Neural progenitor cell (in vitro differentiated cells): ENCODE measurements around the gene EXPH5. TPM values are rescaled to one million over a fixed set of nuclear protein-coding genes. Genes with fewer than 3 reads are reported as not detected.

Experiments used
- DNase-seq: peaks from one replicate; pipeline ENCODE4 v3.0.0-alpha.2; 2016; ENCODE audit warnings: low spot score
- H2AFZ ChIP-seq: fragments of 200-600 bp; sonication (generic); replicated peaks from 2 replicates; pipeline ENCODE4 v1.6.1; 2016; ENCODE audit warnings: antibody characterized with exemption
- H3F3A ChIP-seq: fragments of 200-600 bp; sonication (generic); 2 replicates; pipeline ENCODE4 v1.6.1; 2016; ENCODE audit warnings: antibody characterized with exemption, low read depth
- H3K27ac ChIP-seq: fragments of 200-600 bp; sonication (generic); 2 replicates; pipeline ENCODE4 v1.5.1; 2016; ENCODE audit warnings: mild to moderate bottlenecking
- H3K27me3 ChIP-seq: fragments of 200-600 bp; sonication (generic); 2 replicates; pipeline ENCODE4 v1.6.1; 2016; ENCODE audit warnings: mild to moderate bottlenecking, moderate library complexity
- H3K36me3 ChIP-seq: fragments of 200-600 bp; sonication (generic); 2 replicates; pipeline ENCODE4 v1.5.1; 2016
- H3K4me1 ChIP-seq: fragments of 200-600 bp; sonication (generic); 2 replicates; pipeline ENCODE4 v1.6.1; 2016; ENCODE audit warnings: mixed run types
- H3K4me2 ChIP-seq: fragments of 200-600 bp; sonication (generic); 2 replicates; pipeline ENCODE4 v1.6.1; 2016
- H3K4me3 ChIP-seq: fragments of 200-600 bp; sonication (generic); 2 replicates; pipeline ENCODE4 v1.5.1; 2016
- H3K79me2 ChIP-seq: fragments of 200-600 bp; sonication (generic); 2 replicates; pipeline ENCODE4 v1.6.1; 2016; ENCODE audit warnings: low read depth
- H3K9ac ChIP-seq: fragments of 200-600 bp; sonication (generic); 2 replicates; pipeline ENCODE4 v1.6.1; 2016
- H3K9me3 ChIP-seq: fragments of 200-600 bp; sonication (generic); 2 replicates; pipeline ENCODE4 v1.5.1; 2016; ENCODE audit warnings: low read depth
- H4K20me1 ChIP-seq: fragments of 200-600 bp; sonication (generic); 2 replicates; pipeline ENCODE4 v1.6.1; 2016; ENCODE audit warnings: low read depth
- H3K27ac Mint-ChIP-seq: 3 replicates; pipeline ENCODE4 v1.8.0; 2021; ENCODE audit warnings: mixed read lengths
- H3K27me3 Mint-ChIP-seq: 2 replicates; pipeline ENCODE4 v1.8.0; 2022; ENCODE audit warnings: low read depth, mild to moderate bottlenecking, inconsistent platforms, moderate library complexity, mixed read lengths; ENCODE audit not compliant: insufficient read depth
- H3K36me3 Mint-ChIP-seq: 3 replicates; pipeline ENCODE4 v1.8.0; 2021; ENCODE audit warnings: mixed read lengths
- H3K4me1 Mint-ChIP-seq: 3 replicates; pipeline ENCODE4 v1.8.0; 2021; ENCODE audit warnings: mixed read lengths
- H3K4me3 Mint-ChIP-seq: 3 replicates; pipeline ENCODE4 v1.8.0; 2021; ENCODE audit warnings: mild to moderate bottlenecking, moderate library complexity, mixed read lengths
- H3K9me3 Mint-ChIP-seq: 3 replicates; pipeline ENCODE4 v1.8.0; 2020; ENCODE audit warnings: mixed read lengths
- EZH2 ChIP-seq: fragments of 200-600 bp; sonication (generic); IDR thresholded peaks from 2 replicates; pipeline ENCODE4 v1.6.1; 2017; ENCODE audit warnings: antibody characterized with exemption, mild to moderate bottlenecking, moderate library complexity
- EZH2phosphoT487 ChIP-seq: fragments of 200-600 bp; sonication (generic); IDR thresholded peaks from 2 replicates; pipeline ENCODE4 v1.6.1; 2017; ENCODE audit warnings: antibody characterized with exemption
- total RNA-seq: library from RNA; depleted of rRNA; stranded (reverse); fragments of >200 nt; gene quantifications from 2 replicates; pipeline ENCODE4 v1.2.3, GENCODE V29; 2015; ENCODE audit warnings: low replicate concordance
- TF ChIP-seq, protein P1 (sequence below): fragments of 200-600 bp; sonication (generic); IDR thresholded peaks from 2 replicates; pipeline ENCODE4 v1.5.1; 2017; ENCODE audit warnings: antibody characterized with exemption, mild to moderate bottlenecking

EXPH5 gene
- total RNA-seq, 1 donor from 2014 or later, result 1.4 TPM

DNA sequence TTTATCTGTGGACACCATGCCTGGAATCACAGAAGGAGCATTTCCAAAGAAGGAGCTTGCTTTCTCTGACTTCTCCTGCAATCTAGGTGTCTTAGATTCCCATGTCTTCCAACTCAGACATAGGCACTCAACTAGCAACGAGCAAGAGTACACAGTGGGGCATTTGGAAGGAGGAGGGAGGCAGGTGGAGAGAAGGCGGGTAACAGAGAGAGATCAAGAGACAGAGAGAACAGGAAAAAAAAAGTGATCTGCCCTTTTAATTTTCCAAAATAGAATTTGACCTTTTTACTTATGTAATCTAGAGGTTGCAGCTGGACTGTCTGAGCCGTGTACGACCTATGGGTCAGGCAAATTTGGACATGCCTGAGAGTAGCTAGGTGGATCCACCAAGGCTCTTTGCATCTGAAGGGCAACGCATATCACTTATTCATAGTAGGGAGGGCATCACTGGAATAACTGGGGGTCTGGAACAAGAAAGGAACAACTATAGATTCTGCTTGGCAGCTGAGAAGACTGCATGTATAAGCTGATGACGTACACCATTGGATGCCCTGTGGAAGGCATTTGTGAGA lies 58.1 kb downstream of the EXPH5 start:
- Mint-ChIP-seq H3K36me3 (no peaks in the 10 kb centered on the region), H3K4me3 (no peak overlapping the region), H3K4me1 (peaks cover 11% of the 10 kb centered on the region), H3K27me3 (peaks cover 2% of the 10 kb centered on the region), H3K27ac (no peak overlapping the region), H3K9me3 (no peaks in the 10 kb centered on the region)
- Histone ChIP-seq H2AFZ (no peak overlapping the region), H3K27ac (no peak overlapping the region), H4K20me1 (no peaks in the 10 kb centered on the region), H3K4me3 (no peak overlapping the region), H3K9me3 (no peaks in the 10 kb centered on the region), H3K4me2 (no peak overlapping the region), H3K79me2 (no peaks in the 10 kb centered on the region), H3K4me1 (peaks cover 19% of the 10 kb centered on the region), H3K27me3 (no peaks in the 10 kb centered on the region), H3K9ac (no peak overlapping the region), H3F3A (peaks cover 5% of the 10 kb centered on the region), H3K36me3 (no peaks in the 10 kb centered on the region)
- TF ChIP-seq, protein P1, sequence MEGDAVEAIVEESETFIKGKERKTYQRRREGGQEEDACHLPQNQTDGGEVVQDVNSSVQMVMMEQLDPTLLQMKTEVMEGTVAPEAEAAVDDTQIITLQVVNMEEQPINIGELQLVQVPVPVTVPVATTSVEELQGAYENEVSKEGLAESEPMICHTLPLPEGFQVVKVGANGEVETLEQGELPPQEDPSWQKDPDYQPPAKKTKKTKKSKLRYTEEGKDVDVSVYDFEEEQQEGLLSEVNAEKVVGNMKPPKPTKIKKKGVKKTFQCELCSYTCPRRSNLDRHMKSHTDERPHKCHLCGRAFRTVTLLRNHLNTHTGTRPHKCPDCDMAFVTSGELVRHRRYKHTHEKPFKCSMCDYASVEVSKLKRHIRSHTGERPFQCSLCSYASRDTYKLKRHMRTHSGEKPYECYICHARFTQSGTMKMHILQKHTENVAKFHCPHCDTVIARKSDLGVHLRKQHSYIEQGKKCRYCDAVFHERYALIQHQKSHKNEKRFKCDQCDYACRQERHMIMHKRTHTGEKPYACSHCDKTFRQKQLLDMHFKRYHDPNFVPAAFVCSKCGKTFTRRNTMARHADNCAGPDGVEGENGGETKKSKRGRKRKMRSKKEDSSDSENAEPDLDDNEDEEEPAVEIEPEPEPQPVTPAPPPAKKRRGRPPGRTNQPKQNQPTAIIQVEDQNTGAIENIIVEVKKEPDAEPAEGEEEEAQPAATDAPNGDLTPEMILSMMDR, result no peak
- TF ChIP-seq EZH2phosphoT487 (no peak), EZH2 (no peak)
- DNase-seq, result no peak

DNA sequence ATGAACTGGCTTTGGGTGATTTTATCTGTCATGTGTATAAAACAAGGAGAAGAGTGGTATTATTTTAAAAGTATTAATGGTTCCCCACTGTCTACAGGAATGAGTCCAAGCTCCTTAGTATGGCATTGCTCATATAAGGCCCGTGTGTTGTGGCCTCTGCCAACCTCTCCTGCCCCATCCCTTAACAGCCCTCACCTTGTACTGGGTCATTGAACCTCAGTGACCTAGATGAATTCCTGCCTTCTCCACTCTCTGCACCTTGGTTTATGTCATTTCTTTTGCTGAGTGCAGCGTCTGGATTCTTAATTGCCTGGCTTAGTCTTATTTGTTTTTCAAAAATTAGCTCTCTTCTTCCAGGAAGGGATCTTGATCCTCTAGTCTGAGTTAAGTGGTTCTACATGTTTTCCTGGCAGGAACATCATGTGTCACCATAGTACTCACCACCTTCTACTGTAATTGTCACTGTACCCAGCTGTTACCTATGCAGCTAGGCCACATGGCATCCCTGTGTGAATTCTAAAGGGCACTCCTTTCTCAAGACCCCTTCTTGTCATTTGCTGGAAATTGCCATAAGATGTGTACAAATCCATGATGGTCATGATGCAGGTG lies 59.2 kb downstream of the EXPH5 start:
- Histone ChIP-seq H3K27me3 (no peaks in the 10 kb centered on the region), H3K4me1 (peaks cover 18% of the 10 kb centered on the region), H3K4me3 (no peak overlapping the region), H3K27ac (no peak overlapping the region), H3K9ac (no peak overlapping the region), H3K4me2 (no peak overlapping the region), H3K79me2 (no peaks in the 10 kb centered on the region), H3K9me3 (no peaks in the 10 kb centered on the region), H4K20me1 (no peaks in the 10 kb centered on the region), H3K36me3 (no peaks in the 10 kb centered on the region), H2AFZ (no peak overlapping the region), H3F3A (peaks cover 5% of the 10 kb centered on the region)
- Mint-ChIP-seq H3K4me3 (no peak overlapping the region), H3K27ac (no peak overlapping the region), H3K36me3 (no peaks in the 10 kb centered on the region), H3K27me3 (peaks cover 2% of the 10 kb centered on the region), H3K9me3 (no peaks in the 10 kb centered on the region), H3K4me1 (peaks cover 11% of the 10 kb centered on the region)
- no peak for DNase-seq
- TF ChIP-seq EZH2 (no peak), EZH2phosphoT487 (no peak)
- TF ChIP-seq, protein P1, result no peak

DNA sequence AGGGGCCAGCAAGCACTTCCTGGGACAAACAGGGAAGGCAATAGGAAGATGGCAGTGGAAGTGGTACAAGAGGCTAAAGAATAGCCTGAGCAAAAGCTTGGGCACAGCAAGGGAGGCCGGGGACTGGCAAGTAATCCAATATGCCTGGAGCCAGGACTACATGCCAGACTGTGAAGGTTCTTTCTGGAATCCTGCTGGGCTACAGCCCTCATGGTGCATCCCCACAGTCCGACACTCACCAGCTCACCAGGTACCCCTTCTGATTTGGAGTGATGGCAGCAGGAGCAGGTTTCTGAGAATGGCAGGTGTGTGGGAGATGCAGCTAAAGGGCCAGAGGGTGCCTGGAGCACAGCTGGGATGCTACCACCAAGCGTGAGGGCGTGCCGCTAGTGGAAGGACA lies 63.1 kb downstream of the EXPH5 start:
- DNase-seq, result no peak
- Mint-ChIP-seq H3K27ac (no peak overlapping the region), H3K27me3 (peaks cover 2% of the 10 kb centered on the region), H3K9me3 (no peaks in the 10 kb centered on the region), H3K4me1 (peaks cover 8% of the 10 kb centered on the region), H3K4me3 (no peak overlapping the region), H3K36me3 (no peaks in the 10 kb centered on the region)
- no peak for TF ChIP-seq EZH2phosphoT487
- no peak for TF ChIP-seq EZH2
- TF ChIP-seq, protein P1, result no peak
- Histone ChIP-seq H3K27ac (no peak overlapping the region), H3K27me3 (no peaks in the 10 kb centered on the region), H3K9me3 (no peaks in the 10 kb centered on the region), H3F3A (no peaks in the 10 kb centered on the region), H3K79me2 (no peaks in the 10 kb centered on the region), H3K4me2 (no peak overlapping the region), H3K4me1 (no peaks in the 10 kb centered on the region), H2AFZ (no peak overlapping the region), H3K36me3 (no peaks in the 10 kb centered on the region), H3K9ac (no peak overlapping the region), H3K4me3 (no peak overlapping the region), H4K20me1 (no peaks in the 10 kb centered on the region)
